Subcutaneous adipose tissue (tissue), 4 donors: ENCODE data around the gene SLC12A5. TPM values are rescaled to one million over a fixed set of nuclear protein-coding genes. Genes with fewer than 3 reads are reported as not detected.

Experiments
- total RNA-seq, 4 donors: library from RNA; depleted of rRNA; stranded (reverse); fragments of >200 nt; gene quantifications; one replicate each; pipeline ENCODE4 v1.1.0, GENCODE V29; 2016
- TF ChIP-seq, protein P1 (sequence below): fragments of 450-650 bp; IDR thresholded peaks from one replicate; pipeline ENCODE4 v1.5.1; 2016; ENCODE audit warnings: low read depth, mild to moderate bottlenecking, control low read depth, antibody characterized with exemption, moderate library complexity

The SLC12A5 gene
- total RNA-seq, 4 donors from 2014 or later, result not detected

DNA sequence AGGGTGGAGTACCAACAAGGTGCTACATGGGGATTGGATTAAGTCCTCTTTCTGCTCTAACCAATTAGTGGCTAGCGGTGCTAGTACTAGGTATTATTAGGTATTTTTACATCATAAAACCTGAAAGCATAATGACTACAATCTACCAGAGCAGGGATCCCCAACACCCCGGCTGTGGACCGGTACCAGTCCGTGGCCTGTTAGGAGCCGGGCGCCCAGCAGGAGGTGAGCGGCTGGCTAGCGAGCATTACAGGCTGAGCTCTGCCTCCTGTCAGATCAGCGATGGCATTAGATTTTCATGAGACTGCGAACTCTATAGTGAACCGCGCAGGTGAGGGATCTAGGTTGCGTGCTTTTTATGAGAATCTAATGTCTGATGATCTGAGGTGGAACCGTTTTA is 80.0 kb downstream of the SLC12A5 start:
- TF ChIP-seq, protein P1, sequence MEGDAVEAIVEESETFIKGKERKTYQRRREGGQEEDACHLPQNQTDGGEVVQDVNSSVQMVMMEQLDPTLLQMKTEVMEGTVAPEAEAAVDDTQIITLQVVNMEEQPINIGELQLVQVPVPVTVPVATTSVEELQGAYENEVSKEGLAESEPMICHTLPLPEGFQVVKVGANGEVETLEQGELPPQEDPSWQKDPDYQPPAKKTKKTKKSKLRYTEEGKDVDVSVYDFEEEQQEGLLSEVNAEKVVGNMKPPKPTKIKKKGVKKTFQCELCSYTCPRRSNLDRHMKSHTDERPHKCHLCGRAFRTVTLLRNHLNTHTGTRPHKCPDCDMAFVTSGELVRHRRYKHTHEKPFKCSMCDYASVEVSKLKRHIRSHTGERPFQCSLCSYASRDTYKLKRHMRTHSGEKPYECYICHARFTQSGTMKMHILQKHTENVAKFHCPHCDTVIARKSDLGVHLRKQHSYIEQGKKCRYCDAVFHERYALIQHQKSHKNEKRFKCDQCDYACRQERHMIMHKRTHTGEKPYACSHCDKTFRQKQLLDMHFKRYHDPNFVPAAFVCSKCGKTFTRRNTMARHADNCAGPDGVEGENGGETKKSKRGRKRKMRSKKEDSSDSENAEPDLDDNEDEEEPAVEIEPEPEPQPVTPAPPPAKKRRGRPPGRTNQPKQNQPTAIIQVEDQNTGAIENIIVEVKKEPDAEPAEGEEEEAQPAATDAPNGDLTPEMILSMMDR, result no peak

Other genes with a start within 250 kb of the SLC12A5 start
- gene WFDC3, start 237.3 kb upstream of the SLC12A5 start, total RNA-seq, result not detected
- gene DNTTIP1, start 237.3 kb upstream of the SLC12A5 start, total RNA-seq, result 10 to 100 TPM; 17.0 to 28.1 (median 23.3) TPM
- gene UBE2C, start 216.6 kb upstream of the SLC12A5 start, total RNA-seq, result 1 to 10 TPM in 3 of 4 donors, not detected in 1; 1.3 to 3.1 (median 1.8) TPM
- 1 to 10 TPM in 3 of 4 donors, not detected in 1; 2.3 to 3.1 (median 2.4) TPM for gene TNNC2, start 201.9 kb upstream of the SLC12A5 start, total RNA-seq
- gene SNX21, start 195.4 kb upstream of the SLC12A5 start, total RNA-seq, result 100 to 1,000 TPM in 2 of 4 donors, 10 to 100 TPM in 2; 31.6 to 153 (median 90.8) TPM
- 10 to 100 TPM; 21.9 to 32.6 (median 27.1) TPM for gene ACOT8, start 171.8 kb upstream of the SLC12A5 start, total RNA-seq
- gene ZSWIM3, start 171.6 kb upstream of the SLC12A5 start, total RNA-seq, result 1 to 10 TPM; 2.1 to 4.4 (median 2.7) TPM
- gene ZSWIM1, start 148.0 kb upstream of the SLC12A5 start, total RNA-seq, result 1 to 10 TPM; 5.9 to 7.0 (median 6.7) TPM
- 10 to 100 TPM in 1 of 4 donors, 1 to 10 TPM in 3; 2.2 to 13.4 (median 2.9) TPM for gene SPATA25, start 141.6 kb upstream of the SLC12A5 start, total RNA-seq
- 10 to 100 TPM in 2 of 4 donors, 1 to 10 TPM in 2; 2.3 to 15.1 (median 10.0) TPM for gene NEURL2, start 138.0 kb upstream of the SLC12A5 start, total RNA-seq
- gene CTSA, start 137.9 kb upstream of the SLC12A5 start, total RNA-seq, result 100 to 1,000 TPM in 2 of 4 donors, 10 to 100 TPM in 2; 79.1 to 164 (median 109) TPM
- gene PLTP, start 117.1 kb upstream of the SLC12A5 start, total RNA-seq, result 100 to 1,000 TPM; 135 to 475 (median 261) TPM
- 10 to 100 TPM; 20.7 to 39.2 (median 24.8) TPM for gene PCIF1, start 94.5 kb upstream of the SLC12A5 start, total RNA-seq
- 10 to 100 TPM in 3 of 4 donors, 1 to 10 TPM in 1; 9.9 to 21.1 (median 13.7) TPM for gene ZNF335, start 57.0 kb upstream of the SLC12A5 start, total RNA-seq
- 100 to 1,000 TPM in 1 of 4 donors, 10 to 100 TPM in 1, 1 to 10 TPM in 2; 3.0 to 172 (median 7.5) TPM for gene MMP9, start 20.3 kb upstream of the SLC12A5 start, total RNA-seq
- gene NCOA5, start 60.7 kb downstream of the SLC12A5 start, total RNA-seq, result 10 to 100 TPM; 23.3 to 26.9 (median 26.3) TPM
- 10 to 100 TPM in 3 of 4 donors, 1 to 10 TPM in 1; 9.5 to 22.8 (median 17.7) TPM for gene CD40, start 89.1 kb downstream of the SLC12A5 start, total RNA-seq